Measurements from ENCODE around the gene UBXN7.
"Not testable (repeated sequence)": the region's sequence is repeated elsewhere in the genome, so short reads cannot be mapped to it uniquely, and the experiment has no call there.

Gene UBXN7

DNA sequence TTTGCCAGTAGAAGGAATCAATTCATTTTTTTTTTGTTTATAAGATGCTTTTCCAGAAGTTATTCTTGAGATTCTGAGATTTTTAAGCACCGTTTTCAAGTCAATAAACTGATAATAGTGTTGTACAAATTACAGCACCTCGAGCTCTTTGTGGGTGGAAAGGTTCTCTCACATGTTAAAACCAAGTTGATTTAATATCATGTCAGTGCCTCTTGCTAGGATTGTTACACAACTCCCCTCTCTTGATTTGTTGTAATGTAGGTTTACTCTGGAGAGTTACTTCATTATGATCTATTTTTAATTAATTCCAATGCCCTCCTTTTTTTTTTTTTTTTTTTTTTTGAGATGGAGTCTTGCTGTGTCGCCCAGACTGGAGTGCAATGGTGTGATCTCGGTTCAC is 25.8 kb upstream of the UBXN7 start:
- TF ChIP-seq, protein P1, sequence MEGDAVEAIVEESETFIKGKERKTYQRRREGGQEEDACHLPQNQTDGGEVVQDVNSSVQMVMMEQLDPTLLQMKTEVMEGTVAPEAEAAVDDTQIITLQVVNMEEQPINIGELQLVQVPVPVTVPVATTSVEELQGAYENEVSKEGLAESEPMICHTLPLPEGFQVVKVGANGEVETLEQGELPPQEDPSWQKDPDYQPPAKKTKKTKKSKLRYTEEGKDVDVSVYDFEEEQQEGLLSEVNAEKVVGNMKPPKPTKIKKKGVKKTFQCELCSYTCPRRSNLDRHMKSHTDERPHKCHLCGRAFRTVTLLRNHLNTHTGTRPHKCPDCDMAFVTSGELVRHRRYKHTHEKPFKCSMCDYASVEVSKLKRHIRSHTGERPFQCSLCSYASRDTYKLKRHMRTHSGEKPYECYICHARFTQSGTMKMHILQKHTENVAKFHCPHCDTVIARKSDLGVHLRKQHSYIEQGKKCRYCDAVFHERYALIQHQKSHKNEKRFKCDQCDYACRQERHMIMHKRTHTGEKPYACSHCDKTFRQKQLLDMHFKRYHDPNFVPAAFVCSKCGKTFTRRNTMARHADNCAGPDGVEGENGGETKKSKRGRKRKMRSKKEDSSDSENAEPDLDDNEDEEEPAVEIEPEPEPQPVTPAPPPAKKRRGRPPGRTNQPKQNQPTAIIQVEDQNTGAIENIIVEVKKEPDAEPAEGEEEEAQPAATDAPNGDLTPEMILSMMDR (IDR thresholded peaks at IDR 0.05; ENCODE audit: low read depth, low read length), result no peak
- no peak for DNase-seq (ENCODE audit: low read depth in 2 of 2)
- no peak overlapping the region for H3K4me3 ChIP-seq (replicated peaks in 1 of 2; ENCODE audit: low read depth in 2 of 2, low read length in 2 of 2)

DNA sequence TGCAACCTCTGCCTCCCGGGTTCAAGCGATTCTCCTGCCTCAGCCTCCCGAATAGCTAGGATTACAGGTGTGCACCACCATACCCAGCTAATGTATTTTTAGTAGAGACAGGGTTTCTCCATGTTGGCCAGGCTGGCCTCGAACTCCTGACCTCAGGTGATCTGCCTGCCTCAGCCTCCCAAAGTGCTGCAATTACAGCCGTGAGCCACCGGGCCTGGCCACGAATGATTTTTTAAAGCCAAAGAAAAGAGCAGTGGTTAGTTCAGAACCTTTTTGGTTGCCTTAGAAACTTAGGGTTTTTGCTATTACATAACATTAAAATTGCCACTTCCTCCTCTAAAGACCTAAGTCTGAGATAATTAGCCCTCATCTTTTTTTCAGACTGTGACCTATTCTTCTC is 25.2 kb upstream of the UBXN7 start:
- not testable (repeated sequence) for DNase-seq (ENCODE audit: low read depth in 2 of 2); H3K4me3 ChIP-seq (replicated peaks in 1 of 2; ENCODE audit: low read depth in 2 of 2, low read length in 2 of 2)

DNA sequence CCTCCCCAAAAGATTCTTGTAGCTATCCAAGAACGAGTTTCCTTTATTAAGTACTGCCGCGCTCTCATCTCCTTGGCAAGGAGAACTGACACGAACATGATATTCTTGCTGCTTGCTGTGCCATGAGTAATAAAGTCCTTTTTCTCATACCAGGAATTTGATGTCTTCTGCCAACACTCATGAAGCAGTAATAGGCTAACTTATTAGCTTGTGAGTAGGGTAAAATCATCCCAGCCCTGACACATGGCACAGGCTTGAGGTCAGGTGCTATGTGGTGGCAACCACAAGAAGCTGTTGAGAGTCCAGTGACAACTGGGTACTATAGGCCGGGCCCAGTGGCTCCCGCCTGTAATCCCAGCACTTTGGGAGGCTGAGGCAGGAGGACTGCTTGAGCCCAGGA is 22.7 kb upstream of the UBXN7 start:
- TF ChIP-seq, protein P1 (IDR thresholded peaks at IDR 0.05; ENCODE audit: low read depth, low read length), result no peak
- DNase-seq (ENCODE audit: low read depth in 2 of 2), result peak in 1 of 2 donors; percentile 37
- no peak overlapping the region for H3K4me3 ChIP-seq (replicated peaks in 1 of 2; ENCODE audit: low read depth in 2 of 2, low read length in 2 of 2)

DNA sequence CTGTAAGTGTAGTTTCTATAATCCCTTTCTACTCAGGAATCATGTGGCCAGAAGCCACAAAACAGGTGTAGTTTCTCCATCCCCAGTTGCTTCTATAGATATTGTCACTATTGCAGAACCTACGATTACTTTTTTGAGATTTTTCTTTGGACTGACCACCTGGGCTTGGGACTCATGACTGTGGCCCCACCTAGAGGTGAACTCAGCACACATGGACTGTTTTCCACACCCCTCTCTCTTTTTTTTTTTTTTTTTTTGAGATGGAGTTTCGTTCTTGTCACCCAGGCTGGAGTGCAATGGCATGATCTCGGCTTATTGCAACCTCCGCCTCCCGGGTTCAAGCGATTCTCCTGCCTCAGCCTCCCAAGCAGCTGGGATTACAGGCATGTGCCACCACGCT is 13.2 kb upstream of the UBXN7 start:
- not testable (repeated sequence) for H3K4me3 ChIP-seq (replicated peaks in 1 of 2; ENCODE audit: low read depth in 2 of 2, low read length in 2 of 2)
- TF ChIP-seq, protein P1 (IDR thresholded peaks at IDR 0.05; ENCODE audit: low read depth, low read length), result peak; percentile 3
- DNase-seq (ENCODE audit: low read depth in 2 of 2), result peak in 1 of 2 donors; percentile 4

DNA sequence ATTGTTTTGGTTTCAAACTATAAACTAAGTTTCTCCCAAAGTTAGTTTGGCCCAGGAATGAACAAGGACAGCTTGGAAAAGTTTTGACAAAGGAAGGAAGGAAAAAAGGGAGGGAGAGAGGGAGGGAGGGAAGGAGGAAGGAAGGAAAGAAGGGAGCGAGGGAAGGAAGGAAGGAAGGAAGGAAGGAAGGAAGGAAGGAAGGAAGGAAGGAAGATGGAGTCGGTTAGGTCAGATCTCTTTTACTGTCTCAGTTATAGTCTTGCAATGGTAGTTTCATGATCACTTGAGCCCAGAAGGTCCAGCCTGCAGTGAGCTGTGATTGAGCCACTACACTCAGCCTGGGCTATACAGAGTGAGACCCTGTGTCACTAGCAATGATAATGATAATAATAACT is 12.3 kb upstream of the UBXN7 start:
- TF ChIP-seq, protein P1 (IDR thresholded peaks at IDR 0.05; ENCODE audit: low read depth, low read length), result no peak
- DNase-seq (ENCODE audit: low read depth in 2 of 2), result no peak
- H3K4me3 ChIP-seq (replicated peaks in 1 of 2; ENCODE audit: low read depth in 2 of 2, low read length in 2 of 2), result no peak overlapping the region

DNA sequence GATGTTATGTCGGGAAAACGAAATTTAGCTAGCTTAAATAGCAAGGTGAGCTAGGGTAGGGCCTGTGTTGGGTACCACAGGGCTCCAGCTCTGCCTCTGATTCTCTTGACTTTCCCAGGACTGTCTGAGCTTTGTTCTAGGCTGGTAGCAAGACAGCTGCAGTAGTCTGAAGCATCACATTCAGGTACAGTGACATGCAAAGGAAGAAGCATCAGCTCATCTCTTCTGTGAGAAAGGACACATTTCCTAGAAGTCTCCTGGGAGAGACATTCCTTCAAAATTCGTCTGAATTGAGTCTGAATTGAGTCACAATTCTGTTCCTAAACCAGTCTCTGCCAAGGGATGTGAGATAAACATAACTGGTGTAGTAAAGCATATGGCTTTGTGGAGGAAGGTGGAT is 8.5 kb upstream of the UBXN7 start:
- TF ChIP-seq, protein P1 (IDR thresholded peaks at IDR 0.05; ENCODE audit: low read depth, low read length), result no peak
- DNase-seq (ENCODE audit: low read depth in 2 of 2), result peak in 1 of 2 donors; percentile 44
- no peak overlapping the region for H3K4me3 ChIP-seq (replicated peaks in 1 of 2; ENCODE audit: low read depth in 2 of 2, low read length in 2 of 2)

DNA sequence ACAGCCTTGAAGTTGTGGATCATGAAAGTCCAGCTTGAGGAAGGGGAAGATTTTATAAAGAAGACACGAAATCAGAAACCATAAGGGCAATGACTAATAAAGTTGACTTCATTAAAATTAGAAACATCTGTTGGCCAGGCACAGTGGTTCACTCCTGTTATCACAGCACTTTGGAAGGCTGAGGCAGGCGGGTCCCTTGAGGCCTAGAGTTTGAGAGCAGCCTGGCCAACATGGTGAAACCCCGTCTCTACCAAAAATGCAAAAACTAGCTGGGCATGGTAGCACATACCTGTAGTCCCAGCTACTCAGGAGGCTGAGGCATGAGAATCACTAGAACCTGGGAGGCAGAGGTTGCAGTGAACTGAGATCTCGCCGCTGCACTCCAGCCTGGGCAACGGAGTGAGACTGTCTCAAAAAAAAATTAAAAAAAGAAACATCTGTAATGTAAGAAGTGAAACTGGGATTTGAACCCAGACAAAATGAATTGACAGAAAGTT is 7.9 kb upstream of the UBXN7 start:
- TF ChIP-seq, protein P1 (IDR thresholded peaks at IDR 0.05; ENCODE audit: low read depth, low read length), result no peak
- peak; percentile 73 for DNase-seq (ENCODE audit: low read depth in 2 of 2)
- H3K4me3 ChIP-seq (replicated peaks in 1 of 2; ENCODE audit: low read depth in 2 of 2, low read length in 2 of 2), result no peak overlapping the region
